H1 (cell line): Measurements from ENCODE around the gene TFCP2. TPM values are rescaled to one million over a fixed set of nuclear protein-coding genes. Genes with fewer than 3 reads are reported as not detected.

Experiments
- CTCF ChIA-PET: fragments of 300-600 bp; sonication (Branson Sonifier 250); formaldehyde crosslinking; loops from one replicate; lab custom pipeline; 2021; ENCODE audit not compliant: partially characterized antibody; lab: Charles Lee
- POLR2A ChIA-PET: fragments of 300-600 bp; sonication (Branson Sonifier 250); formaldehyde crosslinking; loops from one replicate; lab custom pipeline; 2021; ENCODE audit warnings: inconsistent platforms; ENCODE audit not compliant: partially characterized antibody; lab: Charles Lee
- DNase-seq, 2 experiments: peaks; one replicate each; pipeline versions ENCODE4 v3.0.0 to v3.0.0-alpha.2; 2010 to 2022; ENCODE audit warnings: low spot score in 2 of 2, low read depth in 1 of 2, mixed read lengths in 1 of 2
- FAIRE-seq: peaks from 2 replicates; lab custom pipeline; 2011; peaks lifted over from hg19 to GRCh38; lab: Jason Lieb, UNC
- H2AFZ ChIP-seq: 2 replicates; pipeline ENCODE4 v1.8.1; 2012; ENCODE audit warnings: low read length, inconsistent platforms
- H2AK5ac ChIP-seq: 2 replicates; pipeline ENCODE4 v1.6.1; 2013; ENCODE audit warnings: low read depth, low read length
- H2BK120ac ChIP-seq: replicated peaks from 2 replicates; pipeline ENCODE3; 2013; ENCODE audit warnings: low read depth, low read length, inconsistent platforms
- H2BK12ac ChIP-seq: 2 replicates; pipeline ENCODE4 v1.6.1; 2013; ENCODE audit warnings: low read depth, low read length
- H2BK15ac ChIP-seq: 2 replicates; pipeline ENCODE4 v1.6.1; 2013; ENCODE audit warnings: low read length
- H2BK20ac ChIP-seq: 2 replicates; pipeline ENCODE4 v1.6.1; 2013; ENCODE audit warnings: low read length
- H2BK5ac ChIP-seq: 2 replicates; pipeline ENCODE4 v1.6.1; 2013; ENCODE audit warnings: low read depth, low read length
- H3K14ac ChIP-seq: 2 replicates; pipeline ENCODE4 v1.6.1; 2013; ENCODE audit warnings: inconsistent platforms; ENCODE audit not compliant: insufficient read length
- H3K18ac ChIP-seq: 2 replicates; pipeline ENCODE4 v1.6.1; 2013; ENCODE audit warnings: low read length; ENCODE audit errors: extremely low read depth
- H3K23ac ChIP-seq: 2 replicates; pipeline ENCODE4 v1.6.1; 2013; ENCODE audit warnings: inconsistent platforms; ENCODE audit not compliant: insufficient read length
- H3K23me2 ChIP-seq: 2 replicates; pipeline ENCODE4 v1.6.1; 2013; ENCODE audit warnings: low read depth, low read length
- H3K27ac ChIP-seq: 2 replicates; pipeline ENCODE4 v1.6.1; 2011; ENCODE audit warnings: low read depth, low read length, inconsistent platforms
- H3K27me3 ChIP-seq, 4 experiments: replicated peaks in 1 of 4; 1 replicate in 1 of 4; 2 replicates in 3 of 4; pipeline versions ENCODE4 v1.6.1 to v1.8.1; 2011 to 2013; ENCODE audit warnings: low read length in 3 of 4, mild to moderate bottlenecking in 3 of 4, inconsistent platforms in 2 of 4, mixed read lengths in 2 of 4, moderate library complexity in 1 of 4; ENCODE audit not compliant: control insufficient read depth in 3 of 4, insufficient read depth in 3 of 4; ENCODE audit errors: extremely low read depth in 1 of 4
- H3K36me3 ChIP-seq, 4 experiments: 2 replicates each; pipeline versions ENCODE4 v1.6.1 to v1.8.1; 2011 to 2013; ENCODE audit warnings: mild to moderate bottlenecking in 4 of 4, low read length in 3 of 4, moderate library complexity in 2 of 4, control low read depth in 1 of 4, inconsistent platforms in 1 of 4; ENCODE audit not compliant: insufficient read depth in 4 of 4, control insufficient read depth in 2 of 4
- H3K4ac ChIP-seq: replicated peaks from 2 replicates; pipeline ENCODE3; 2013; ENCODE audit warnings: low read length, low read depth, mixed read lengths, inconsistent platforms; ENCODE audit not compliant: insufficient read length
- H3K4me1 ChIP-seq, 4 experiments: replicated peaks in 1 of 4; 1 replicate in 1 of 4; 2 replicates in 3 of 4; pipeline versions ENCODE4 v1.6.1 to v1.8.1; 2011 to 2013; ENCODE audit warnings: low read length in 3 of 4, inconsistent platforms in 2 of 4, mixed read lengths in 1 of 4; ENCODE audit not compliant: insufficient read depth in 4 of 4, control insufficient read depth in 3 of 4
- H3K4me2 ChIP-seq, 2 experiments: 2 replicates each; pipeline versions ENCODE4 v1.6.1 to v1.8.1; 2011 to 2013; ENCODE audit warnings: low read depth in 2 of 2, low read length in 2 of 2, control low read depth in 1 of 2, inconsistent platforms in 1 of 2, mild to moderate bottlenecking in 1 of 2; ENCODE audit not compliant: insufficient read depth in 1 of 2
- H3K4me3 ChIP-seq, 4 experiments: fragments of 200-600, 300-600 bp in 1 of 4; sonication (generic), shearing (Covaris generic), sonication (Bioruptor Twin) in 1 of 4; 2 replicates each; pipeline versions ENCODE4 v1.5.1 to v1.8.1; 2011 to 2016; ENCODE audit warnings: low read length in 4 of 4, low read depth in 3 of 4, control low read depth in 2 of 4, inconsistent platforms in 2 of 4, mild to moderate bottlenecking in 2 of 4, mixed read lengths in 1 of 4, moderate library complexity in 1 of 4; ENCODE audit not compliant: insufficient read depth in 2 of 4; ENCODE audit errors: extremely low read depth in 1 of 4
- H3K56ac ChIP-seq: replicated peaks from 2 replicates; pipeline ENCODE3; 2013; ENCODE audit warnings: low read depth, mild to moderate bottlenecking, mixed read lengths, low read length, inconsistent platforms; ENCODE audit not compliant: insufficient read length
- H3K79me1 ChIP-seq: 2 replicates; pipeline ENCODE4 v1.6.1; 2013; ENCODE audit warnings: low read depth, low read length, control low read depth
- H3K79me2 ChIP-seq, 2 experiments: 2 replicates each; pipeline versions ENCODE4 v1.6.1 to v1.8.1; 2012 to 2013; ENCODE audit warnings: low read length in 2 of 2, mild to moderate bottlenecking in 2 of 2, inconsistent platforms in 1 of 2; ENCODE audit not compliant: insufficient read depth in 2 of 2, control insufficient read depth in 1 of 2
- H3K9ac ChIP-seq, 4 experiments: replicated peaks in 1 of 4; 1 replicate in 1 of 4; 2 replicates in 3 of 4; pipeline versions ENCODE4 v1.6.1 to v1.8.1; 2011 to 2013; ENCODE audit warnings: low read depth in 3 of 4, low read length in 3 of 4, control low read depth in 2 of 4, mild to moderate bottlenecking in 2 of 4, moderate library complexity in 2 of 4, inconsistent platforms in 1 of 4; ENCODE audit errors: extremely low read depth in 1 of 4
- H3K9me3 ChIP-seq, 2 experiments: 2 replicates each; pipeline versions ENCODE4 v1.6.1 to v1.8.1; 2012 to 2013; ENCODE audit warnings: mild to moderate bottlenecking in 2 of 2, moderate library complexity in 2 of 2, control low read depth in 1 of 2, inconsistent platforms in 1 of 2, low read depth in 1 of 2, low read length in 1 of 2, mixed read lengths in 1 of 2; ENCODE audit not compliant: insufficient read depth in 2 of 2
- H4K20me1 ChIP-seq, 2 experiments: replicated peaks in 1 of 2; 2 replicates each; pipeline versions ENCODE3 to v1.8.1; 2011 to 2013; ENCODE audit warnings: inconsistent platforms in 2 of 2, low read length in 2 of 2, mild to moderate bottlenecking in 1 of 2; ENCODE audit not compliant: insufficient read depth in 2 of 2, control insufficient read depth in 1 of 2
- H4K5ac ChIP-seq: 2 replicates; pipeline ENCODE4 v1.6.1; 2013; ENCODE audit warnings: low read length, low read depth, mixed read lengths, inconsistent platforms; ENCODE audit not compliant: insufficient read length
- H4K8ac ChIP-seq: 2 replicates; pipeline ENCODE4 v1.8.0; 2013; ENCODE audit warnings: mild to moderate bottlenecking, moderate library complexity, low read length, inconsistent platforms; ENCODE audit not compliant: insufficient read depth; ENCODE audit errors: extremely low read depth
- H4K91ac ChIP-seq: replicated peaks from 2 replicates; pipeline ENCODE3; 2013; ENCODE audit warnings: low read length, mixed read lengths, inconsistent platforms; ENCODE audit not compliant: insufficient read length
- ASH2L ChIP-seq: fragments of 200-600, 300-600 bp; sonication (generic); IDR thresholded peaks from one replicate; pipeline ENCODE4 v1.7.1; 2017; ENCODE audit warnings: low read length
- ATF3 ChIP-seq: IDR thresholded peaks from 2 replicates; pipeline ENCODE4 v1.6.1; 2011; ENCODE audit warnings: low read depth, mild to moderate bottlenecking, low read length; ENCODE audit not compliant: insufficient read depth
- FOSL1 ChIP-seq: IDR thresholded peaks from 2 replicates; pipeline ENCODE4 v1.6.1; 2011; ENCODE audit warnings: mild to moderate bottlenecking, low read depth, low read length, moderate library complexity; ENCODE audit not compliant: insufficient read depth
- GABPA ChIP-seq: IDR thresholded peaks from 2 replicates; pipeline ENCODE4 v1.6.1; 2011; ENCODE audit warnings: mild to moderate bottlenecking, low read length, moderate library complexity, borderline replicate concordance; ENCODE audit not compliant: insufficient read depth
- MAX ChIP-seq: IDR thresholded peaks from 2 replicates; pipeline ENCODE4 v1.6.1; 2012; ENCODE audit warnings: inconsistent platforms
- NRF1 ChIP-seq: IDR thresholded peaks from 2 replicates; pipeline ENCODE4 v1.6.1; 2011; ENCODE audit warnings: mild to moderate bottlenecking, low read depth, low read length, improper control_type of control experiment
- TAF7 ChIP-seq: optimal IDR thresholded peaks from 2 replicates; pipeline ENCODE3; 2011; ENCODE audit warnings: low read depth, mild to moderate bottlenecking, inconsistent platforms, low read length, moderate library complexity, borderline replicate concordance
- TBP ChIP-seq: IDR thresholded peaks from 2 replicates; pipeline ENCODE4 v1.6.1; 2011; ENCODE audit warnings: low read depth, low read length, improper control_type of control experiment
- WGBS, 2 experiments: shearing (Covaris generic) in 1 of 2; methylation state at CpG; one replicate each; pipeline versions ENCODE4 v1.1.6 to v1.1.7; 2013 to 2015; ENCODE audit warnings: low lambda C conversion rate in 2 of 2, mixed read lengths in 2 of 2, inconsistent platforms in 1 of 2, low coverage in 1 of 2, missing lambda C conversion rate in 1 of 2; ENCODE audit not compliant: insufficient replicate concordance in 2 of 2, insufficient coverage in 1 of 2, insufficient read length in 1 of 2; ENCODE audit errors: extremely low coverage in 1 of 2, missing lambda C conversion rate in 1 of 2; 5-methylcytosine and 5-hydroxymethylcytosine counted together
- polyA plus RNA-seq, 7 experiments: library from polyadenylated mRNA; depleted of rRNA in 3 of 7; stranded (reverse) in 5 of 7; unstranded in 2 of 7; fragments of >200 nt in 5 of 7; fragments of 200-250 nt in 2 of 7; gene quantifications; 1 replicate in 5 of 7; 2 replicates in 1 of 7; 4 replicates in 1 of 7; pipeline versions ENCODE4 v1.2.1 to v1.2.3, GENCODE V29; 2011 to 2013; ENCODE audit warnings: missing spikeins in 2 of 7, mixed read lengths in 2 of 7
- total RNA-seq: library from RNA; stranded (reverse); fragmentation: NEBNext Ultra II Directional; extraction: Animal tissue kit (Norgen Biotek cat#: 25700); gene quantifications from 2 replicates; pipeline ENCODE4 v1.2.1, GENCODE V29; 2021

The TFCP2 gene
- total and polyA plus RNA-seq, 2 of the 8 experiments (the other 6 are each of a cell fraction or from before 2014, with no cell fraction given), result 19.8 to 49.2 TPM

DNA sequence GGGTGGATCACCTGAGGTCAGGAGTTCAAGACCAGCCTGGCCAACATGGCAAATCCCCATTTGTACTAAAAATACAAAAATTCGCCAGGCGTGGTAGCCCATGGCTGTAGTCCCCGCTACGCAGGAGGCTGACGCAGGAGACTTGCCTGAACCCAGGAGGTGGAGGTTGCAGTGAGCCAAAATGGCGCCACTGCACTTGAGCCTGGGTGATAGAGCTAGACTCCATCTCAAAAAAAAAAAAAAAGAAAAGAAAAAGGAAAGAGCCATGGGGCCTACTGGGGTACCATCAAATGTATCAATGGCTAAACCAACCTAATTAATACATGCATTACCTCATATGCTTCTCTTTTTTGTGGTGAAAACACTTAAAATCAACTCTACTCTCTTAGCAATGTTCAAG lies 10.7 kb downstream of the TFCP2 start:
- TF ChIP-seq MAX (no peak), TBP (no peak), GABPA (no peak), ASH2L (no peak), TAF7 (no peak), FOSL1 (no peak), ATF3 (no peak), NRF1 (no peak)
- Histone ChIP-seq H2AK5ac (no peak overlapping the region), H3K79me2 (peaks cover 4 to 74% of the 10 kb centered on the region in 2 experiments; a peak in 3 of 4 replicates)

More for the DNA sequence above, 10.7 kb downstream of the TFCP2 start:
- no peaks in the 10 kb centered on the region for H3K23me2 ChIP-seq
- no peak overlapping the region for H2BK20ac ChIP-seq
- H3K23ac ChIP-seq, result no peak overlapping the region
- no peak overlapping the region for H4K5ac ChIP-seq
- CTCF ChIA-PET, result no interaction called here
- H3K4me2 ChIP-seq, result no peak overlapping the region
- peaks cover 4% of the 10 kb centered on the region in 2 experiments for H4K20me1 ChIP-seq
- no peak overlapping the region for H2BK12ac ChIP-seq
- FAIRE-seq (no peak), DNase-seq (no peak)
- H3K18ac ChIP-seq, result no peak overlapping the region
- no peak overlapping the region for H4K8ac ChIP-seq
- no peak overlapping the region for H3K56ac ChIP-seq
- no peak overlapping the region for H2BK5ac ChIP-seq
- no peaks in the 10 kb centered on the region for H3K36me3 ChIP-seq
- no peaks in the 10 kb centered on the region for H3K27me3 ChIP-seq
- H3K27ac ChIP-seq, result no peak overlapping the region
- H2BK120ac ChIP-seq, result no peak overlapping the region
- no peak overlapping the region for H3K14ac ChIP-seq
- no peaks in the 10 kb centered on the region for H3K9me3 ChIP-seq
- no peak overlapping the region for H2BK15ac ChIP-seq
- H3K79me1 ChIP-seq, result peaks cover 6% of the 10 kb centered on the region; the same call in 1 of the 2 replicates
- no peak overlapping the region for H3K4ac ChIP-seq
- WGBS, 2 experiments, result 99% methylated on average over 6 of the region's 6 CpGs; no CpG with 5 or more reads in 1 of the 2 experiments
- no peaks in the 10 kb centered on the region for H3K4me1 ChIP-seq
- POLR2A ChIA-PET, result interaction anchor here (2.1 kb wide), 1 partner anchor 79 kb away, joined by 10 read pairs; the partner anchor contains the start of gene CSRNP2
- H2AFZ ChIP-seq, result no peak overlapping the region
- no peak overlapping the region for H3K4me3 ChIP-seq
- H4K91ac ChIP-seq, result no peak overlapping the region
- H3K9ac ChIP-seq, result no peak overlapping the region
